HepG2 (cell line): ENCODE measurements around the gene CDH13. TPM values are rescaled to one million over a fixed set of nuclear protein-coding genes. Genes with fewer than 3 reads are reported as not detected.

Experiments
- ATAC-seq: fragments of 200-7000 bp; cut with Tn5 transposase; 3 replicates; pipeline ENCODE4 v1.9.1; 2020; ENCODE audit warnings: mild to moderate bottlenecking, moderate library complexity
- BruUV-seq: library from RNA; stranded (reverse); fragments of 400-500 nt; replicated peaks from 2 replicates; lab custom pipeline; 2021; lab: Mats Ljungman, UMichigan
- CTCF ChIA-PET: fragments of 300-600 bp; formaldehyde crosslinking; extraction: SDS; loops from one replicate; lab custom pipeline; 2021; ENCODE audit warnings: low total read pairs, inconsistent platforms, low intra/inter-chr PET ratio; lab: Yijun Ruan, JAX
- POLR2A ChIA-PET: fragments of 350-600 bp; sonication (Branson Sonifier 250); formaldehyde crosslinking; loops from one replicate; lab custom pipeline; 2020; ENCODE audit warnings: antibody characterized with exemption, inconsistent platforms; lab: Yijun Ruan, JAX
- DNase-seq: peaks from one replicate; pipeline ENCODE4 v3.0.0-alpha.2; 2015; ENCODE audit warnings: low spot score
- FAIRE-seq: peaks from 3 replicates; lab custom pipeline; 2011; peaks lifted over from hg19 to GRCh38; lab: Jason Lieb, UNC
- H2AFZ ChIP-seq: one replicate; pipeline ENCODE4 v1.6.1; 2011; ENCODE audit warnings: low read length, inconsistent platforms
- H3K27ac ChIP-seq: fragments of 300-600 bp; 3 replicates; pipeline ENCODE4 v1.8.0; 2011; ENCODE audit warnings: mixed run types, mild to moderate bottlenecking, mixed read lengths, low read length, inconsistent platforms; ENCODE audit not compliant: insufficient read depth; ENCODE audit errors: extremely low read length
- H3K27me3 ChIP-seq, 2 experiments: fragments of 200-600 bp in 1 of 2; 2 replicates in 1 of 2; 3 replicates in 1 of 2; pipeline versions ENCODE4 v1.6.0 to v1.8.0; 2011; ENCODE audit warnings: low read length in 2 of 2, mild to moderate bottlenecking in 2 of 2, moderate library complexity in 2 of 2, inconsistent platforms in 1 of 2; ENCODE audit not compliant: insufficient read depth in 2 of 2, control insufficient read depth in 1 of 2
- H3K36me3 ChIP-seq, 2 experiments: fragments of 200-600 bp in 1 of 2; replicated peaks in 1 of 2; 2 replicates in 1 of 2; 3 replicates in 1 of 2; pipeline versions ENCODE4 v1.5.1 to v1.8.0; 2011; ENCODE audit warnings: low read length in 2 of 2, inconsistent platforms in 1 of 2; ENCODE audit not compliant: insufficient read depth in 2 of 2, control insufficient read depth in 1 of 2
- H3K4me1 ChIP-seq: 2 replicates; pipeline ENCODE4 v1.5.1; 2012; ENCODE audit warnings: low read length, inconsistent platforms; ENCODE audit not compliant: insufficient read depth
- H3K4me2 ChIP-seq: 2 replicates; pipeline ENCODE4 v1.6.0; 2011; ENCODE audit warnings: low read depth, low read length, inconsistent platforms
- H3K4me3 ChIP-seq, 3 experiments: fragments of 200-600 bp in 1 of 3; sonication (generic), shearing (Covaris generic) in 1 of 3; replicated peaks in 1 of 3; 2 replicates each; pipeline ENCODE4 v1.5.1; 2011 to 2016; ENCODE audit warnings: low read length in 3 of 3, inconsistent platforms in 2 of 3, low read depth in 2 of 3, mild to moderate bottlenecking in 2 of 3, control low read depth in 1 of 3, mixed read lengths in 1 of 3; ENCODE audit not compliant: insufficient read depth in 1 of 3
- H3K79me2 ChIP-seq: one replicate; pipeline ENCODE4 v1.6.1; 2011; ENCODE audit warnings: low read length, inconsistent platforms; ENCODE audit not compliant: insufficient read depth
- H3K9ac ChIP-seq: 2 replicates; pipeline ENCODE4 v1.6.0; 2011; ENCODE audit warnings: mild to moderate bottlenecking, low read depth, low read length, inconsistent platforms; ENCODE audit not compliant: insufficient read depth
- H3K9me3 ChIP-seq: 2 replicates; pipeline ENCODE4 v1.5.1; 2012; ENCODE audit warnings: mild to moderate bottlenecking, low read length
- H4K20me1 ChIP-seq: 2 replicates; pipeline ENCODE4 v1.6.0; 2011; ENCODE audit warnings: inconsistent platforms, mild to moderate bottlenecking, low read length, moderate library complexity; ENCODE audit not compliant: insufficient read depth
- ETV6 ChIP-seq: sonication (generic); formaldehyde crosslinking; conservative IDR thresholded peaks from 2 replicates; pipeline ENCODE4 v1.4.0; 2020; ENCODE audit warnings: missing genetic modification reagents
- HIVEP1 ChIP-seq: sonication (generic); formaldehyde crosslinking; IDR thresholded peaks from 2 replicates; pipeline ENCODE4 v1.4.0; 2020; ENCODE audit warnings: mild to moderate bottlenecking, missing genetic modification reagents
- HOXA5 ChIP-seq: sonication (generic); formaldehyde crosslinking; IDR thresholded peaks from 2 replicates; pipeline ENCODE4 v1.4.0; 2020; ENCODE audit warnings: missing genetic modification reagents
- MEIS1 ChIP-seq: sonication (generic); formaldehyde crosslinking; IDR thresholded peaks from 2 replicates; pipeline ENCODE4 v1.9.0; 2021; ENCODE audit warnings: mild to moderate bottlenecking, missing genetic modification reagents, moderate library complexity, borderline replicate concordance
- YY1 ChIP-seq: IDR thresholded peaks from 2 replicates; pipeline ENCODE4 v1.6.1; 2011; ENCODE audit warnings: low read length, low read depth, moderate library complexity, mild to moderate bottlenecking; ENCODE audit not compliant: insufficient read depth, insufficient replicate concordance
- ZNF225 ChIP-seq: sonication (generic); formaldehyde crosslinking; IDR thresholded peaks from 2 replicates; pipeline ENCODE4 v1.4.0; 2020; ENCODE audit warnings: mild to moderate bottlenecking, missing genetic modification reagents
- ZNF335 ChIP-seq: sonication (generic); formaldehyde crosslinking; IDR thresholded peaks from 2 replicates; pipeline ENCODE4 v1.4.0; 2020; ENCODE audit warnings: missing genetic modification reagents
- ZNF354B ChIP-seq: sonication (generic); formaldehyde crosslinking; IDR thresholded peaks from 2 replicates; pipeline ENCODE4 v1.8.0; 2022; ENCODE audit warnings: mild to moderate bottlenecking, missing genetic modification reagents
- ZNF451 ChIP-seq: sonication (generic); formaldehyde crosslinking; IDR thresholded peaks from 2 replicates; pipeline ENCODE4 v1.5.0; 2020; ENCODE audit warnings: mild to moderate bottlenecking, missing genetic modification reagents
- WGBS: methylation state at CpG from one replicate; pipeline ENCODE4 v1.1.6; 2017; ENCODE audit warnings: low lambda C conversion rate; 5-methylcytosine and 5-hydroxymethylcytosine counted together
- in situ Hi-C: cut with HindIII; loops from 2 replicates; pipeline ENCODE4 v1.10.0; 2017; ENCODE audit warnings: low pct_unique_long_range_greater_than_20kb; ENCODE audit not compliant: extremely low pct_ligation_motif_present
- intact Hi-C: fragments of 100-400 bp; cut with micrococcal nuclease; formaldehyde crosslinking; loops from one replicate; pipeline ENCODE4 v1.10.0; 2022; ENCODE audit not compliant: unreplicated experiment
- polyA plus RNA-seq, 8 experiments: library from polyadenylated mRNA; depleted of rRNA in 3 of 8; stranded (reverse) in 7 of 8; unstranded in 1 of 8; fragments of >200 nt; fragmentation: Illumina TruSeq in 4 of 8; extraction: Trizol in 4 of 8; gene quantifications; 2 replicates each; pipeline versions ENCODE4 v1.2.1 to v1.2.3, GENCODE V29; 2011 to 2016; ENCODE audit warnings: low read depth in 4 of 8, missing spikeins in 1 of 8, mixed read lengths in 1 of 8; ENCODE audit not compliant: insufficient read depth in 1 of 8
- total RNA-seq, 5 experiments: library from RNA; depleted of rRNA; stranded (reverse); fragments of >200 nt; fragmentation: Illumina TruSeq; extraction: Trizol; gene quantifications; 2 replicates each; pipeline ENCODE4 v1.2.3, GENCODE V29; 2016; ENCODE audit warnings: low read depth in 1 of 5
- TF ChIP-seq, protein P1 (sequence below): sonication (generic); formaldehyde crosslinking; IDR thresholded peaks from 2 replicates; pipeline ENCODE4 v1.8.1; 2023; ENCODE audit warnings: mild to moderate bottlenecking, inconsistent platforms, moderate library complexity, missing genetic modification reagents, borderline replicate concordance

Gene CDH13
- total and polyA plus RNA-seq, 2 of the 13 experiments (the other 11 are each of a cell fraction or from before 2014, with no cell fraction given) = not detected

DNA sequence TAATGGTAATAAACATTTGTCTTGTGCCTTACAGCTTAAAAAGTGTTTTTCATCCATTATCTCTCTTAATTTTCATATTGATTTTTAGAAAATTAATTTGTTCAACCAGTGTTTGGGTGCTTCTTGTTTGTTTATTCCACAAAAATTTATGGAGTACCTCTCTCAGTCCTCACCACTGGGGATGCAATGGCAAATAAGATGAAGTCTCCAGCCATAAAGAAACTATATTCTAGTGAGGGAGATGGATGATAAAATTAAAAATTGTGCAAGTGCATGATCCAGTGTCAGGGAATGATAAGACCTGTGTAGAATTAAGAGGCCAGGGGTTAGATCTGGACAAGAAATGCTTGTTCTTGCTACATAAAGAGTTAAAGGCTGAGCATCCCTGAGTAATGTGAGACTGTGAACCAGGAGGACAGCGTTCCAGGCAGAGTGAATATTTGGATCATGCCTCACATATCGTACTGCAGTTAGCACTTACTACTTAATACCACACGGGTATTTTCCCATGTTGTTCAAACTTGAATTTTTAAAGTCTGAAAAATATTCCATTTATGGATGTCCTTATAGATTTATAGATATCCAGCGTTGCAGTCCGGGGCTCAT lies 645.3 kb downstream of the CDH13 start:
- in situ Hi-C loops = no loop called here
- H3K27me3 ChIP-seq = peaks cover 0 to 3% of the 10 kb centered on the region in 2 experiments; a peak in 1 of 5 replicates
- ATAC-seq (no peak), DNase-seq (no peak)
- CTCF ChIA-PET = no interaction called here
- no peak overlapping the region for H3K4me2 ChIP-seq
- H3K4me1 ChIP-seq = no peaks in the 10 kb centered on the region
- no peaks in the 10 kb centered on the region for H3K36me3 ChIP-seq
- no peaks in the 10 kb centered on the region for H4K20me1 ChIP-seq
- no peak overlapping the region for H3K9ac ChIP-seq
- intact Hi-C loops = no loop called here
- TF ChIP-seq, protein P1, sequence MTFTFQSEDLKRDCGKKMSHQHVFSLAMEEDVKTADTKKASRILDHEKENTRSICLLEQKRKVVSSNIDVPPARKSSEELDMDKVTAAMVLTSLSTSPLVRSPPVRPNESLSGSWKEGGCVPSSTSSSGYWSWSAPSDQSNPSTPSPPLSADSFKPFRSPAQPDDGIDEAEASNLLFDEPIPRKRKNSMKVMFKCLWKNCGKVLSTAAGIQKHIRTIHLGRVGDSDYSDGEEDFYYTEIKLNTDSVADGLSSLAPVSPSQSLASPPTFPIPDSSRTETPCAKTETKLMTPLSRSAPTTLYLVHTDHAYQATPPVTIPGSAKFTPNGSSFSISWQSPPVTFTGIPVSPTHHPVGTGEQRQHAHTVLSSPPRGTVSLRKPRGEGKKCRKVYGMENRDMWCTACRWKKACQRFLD (CRISPR knock-in tag) = no peak
- TF ChIP-seq ZNF335 (CRISPR knock-in tag) (no peak), HOXA5 (CRISPR knock-in tag) (no peak), ZNF225 (CRISPR knock-in tag) (no peak), YY1 (no peak), ZNF451 (CRISPR knock-in tag) (no peak), MEIS1 (no peak), ETV6 (CRISPR knock-in tag) (no peak), HIVEP1 (no peak), ZNF354B (CRISPR knock-in tag) (no peak)
- TF ChIP-seq, all 625 proteins: peak for 0
- FAIRE-seq = no peak
- H3K79me2 ChIP-seq = no peaks in the 10 kb centered on the region
- H3K27ac ChIP-seq = no peak overlapping the region
- no peak overlapping the region for H2AFZ ChIP-seq
- no peaks in the 10 kb centered on the region for H3K9me3 ChIP-seq
- H3K4me3 ChIP-seq = no peak overlapping the region
- WGBS = 14% methylated on average over 5 of the region's 5 CpGs
- POLR2A ChIA-PET = no interaction called here
- no TSS peak for BruUV-seq
